WI38 (cell line): ENCODE data around the gene TLR2.

Experiments
- H3K4me3 ChIP-seq: 2 replicates; pipeline ENCODE4 v1.5.1; 2011; ENCODE audit warnings: low read depth, mild to moderate bottlenecking, control low read depth, low read length
- CTCF ChIP-seq: IDR thresholded peaks from 2 replicates; pipeline ENCODE4 v1.5.1; 2012; ENCODE audit warnings: low read depth, mild to moderate bottlenecking, control low read depth, low read length

TLR2 gene

GRCh38 chr4:153729895-153730294, 45.8 kb downstream of the TLR2 start:
- TF ChIP-seq CTCF = no peak
- no peak overlapping the region for H3K4me3 ChIP-seq

- no peak for TF ChIP-seq CTCF
- H3K4me3 ChIP-seq = no peak overlapping the region
These were observed 47.2 kb downstream of the TLR2 start for GRCh38 chr4:153731239-153731638.

- TF ChIP-seq CTCF = no peak
- no peak overlapping the region for H3K4me3 ChIP-seq
These were observed 49.8 kb downstream of the TLR2 start for GRCh38 chr4:153733751-153734448.

- no peak overlapping the region for H3K4me3 ChIP-seq
- no peak for TF ChIP-seq CTCF
These were observed 51.9 kb downstream of the TLR2 start for GRCh38 chr4:153735906-153736461.

- no peak overlapping the region for H3K4me3 ChIP-seq
These were observed 57.5 kb downstream of the TLR2 start for GRCh38 chr4:153741541-153741940.

GRCh38 chr4:153745651-153746050, 61.6 kb downstream of the TLR2 start:
- no peak for TF ChIP-seq CTCF
- no peak overlapping the region for H3K4me3 ChIP-seq

More at GRCh38 chr4:153741541-153741940, 57.5 kb downstream of the TLR2 start:
- no peak for TF ChIP-seq CTCF

- H3K4me3 ChIP-seq = no peak overlapping the region
- no peak for TF ChIP-seq CTCF
These were observed 63.4 kb downstream of the TLR2 start for GRCh38 chr4:153747406-153747955.
